ENCODE results near the gene CALU. TPM values are rescaled to one million over a fixed set of nuclear protein-coding genes. Genes with fewer than 3 reads are reported as not detected.

Gene CALU
- total RNA-seq, 4 donors from 2014 or later, result 23.6 to 1,780 (median 44.0) TPM

- DNase-seq, result no peak
- in situ Hi-C loops (cut with MboI; ENCODE audit: low pct_ligation_motif_present in 1 of 4, low pct_unique_long_range_greater_than_20kb in 1 of 4, low sequenced_read_pairs in 3 of 4) (no loop called here), intact Hi-C loops (cut with DNase I; ENCODE audit: low total_unique reads) (no loop called here)
- Histone ChIP-seq H3K27me3 (peaks cover 17% of the 10 kb centered on the region), H3K27ac (no peak overlapping the region), H3K36me3 (no peaks in the 10 kb centered on the region), H3K9me3 (no peaks in the 10 kb centered on the region), H3K4me3 (no peak overlapping the region), H3K4me1 (no peaks in the 10 kb centered on the region)
- no peak for TF ChIP-seq EP300 (IDR thresholded peaks at IDR 0.05; ENCODE audit: low read depth)
- no peak for TF ChIP-seq POLR2A (IDR thresholded peaks at IDR 0.05)
- no peak for TF ChIP-seq POLR2AphosphoS5 (IDR thresholded peaks at IDR 0.05)
- TF ChIP-seq CTCF (IDR thresholded peaks at IDR 0.05), result no peak
- 76% methylated on average over 8 of the region's 8 CpGs; no CpG with 5 or more reads in 1 of the 2 donors for WGBS, 2 donors (ENCODE audit: low coverage in 1 of 2)
Observed at GRCh38 chr7:128714701-128715495, 24.3 kb upstream of the CALU start.

- WGBS, 2 donors (ENCODE audit: low coverage in 1 of 2), result 65 to 67% methylated on average over 3 to 6 of the region's 6 CpGs
- Histone ChIP-seq H3K27me3 (peaks cover 23% of the 10 kb centered on the region), H3K36me3 (no peaks in the 10 kb centered on the region), H3K27ac (no peak overlapping the region), H3K9me3 (no peaks in the 10 kb centered on the region), H3K4me3 (no peak overlapping the region), H3K4me1 (no peaks in the 10 kb centered on the region)
- no peak for TF ChIP-seq CTCF (IDR thresholded peaks at IDR 0.05)
- TF ChIP-seq POLR2A (IDR thresholded peaks at IDR 0.05), result no peak
- no peak for TF ChIP-seq POLR2AphosphoS5 (IDR thresholded peaks at IDR 0.05)
- TF ChIP-seq EP300 (IDR thresholded peaks at IDR 0.05; ENCODE audit: low read depth), result no peak
- intact Hi-C loops (cut with DNase I; ENCODE audit: low total_unique reads), result no loop called here
- in situ Hi-C loops (cut with MboI; ENCODE audit: low pct_ligation_motif_present in 1 of 4, low pct_unique_long_range_greater_than_20kb in 1 of 4, low sequenced_read_pairs in 3 of 4), result no loop called here
- DNase-seq, result no peak
Observed at GRCh38 chr7:128718967-128719642, 20.1 kb upstream of the CALU start.

- Histone ChIP-seq H3K9me3 (no peaks in the 10 kb centered on the region), H3K4me3 (no peak overlapping the region), H3K36me3 (no peaks in the 10 kb centered on the region), H3K4me1 (no peaks in the 10 kb centered on the region), H3K27ac (no peak overlapping the region), H3K27me3 (peaks cover 26% of the 10 kb centered on the region)
- intact Hi-C loops (cut with DNase I; ENCODE audit: low total_unique reads) (no loop called here), in situ Hi-C loops (cut with MboI; ENCODE audit: low pct_ligation_motif_present in 1 of 4, low pct_unique_long_range_greater_than_20kb in 1 of 4, low sequenced_read_pairs in 3 of 4) (no loop called here)
- no peak for DNase-seq
- TF ChIP-seq EP300 (IDR thresholded peaks at IDR 0.05; ENCODE audit: low read depth), result no peak
Observed at GRCh38 chr7:128721376-128721775, 17.8 kb upstream of the CALU start.

- Histone ChIP-seq H3K4me3 (no peak overlapping the region), H3K4me1 (no peaks in the 10 kb centered on the region), H3K27me3 (peaks cover 37% of the 10 kb centered on the region), H3K9me3 (no peaks in the 10 kb centered on the region), H3K36me3 (no peaks in the 10 kb centered on the region), H3K27ac (no peak overlapping the region)
- 67 to 94% methylated on average over 1 to 5 of the region's 5 CpGs for WGBS, 2 donors (ENCODE audit: low coverage in 1 of 2)
- TF ChIP-seq CTCF (IDR thresholded peaks at IDR 0.05) (no peak), POLR2A (IDR thresholded peaks at IDR 0.05) (no peak), POLR2AphosphoS5 (IDR thresholded peaks at IDR 0.05) (no peak), EP300 (IDR thresholded peaks at IDR 0.05; ENCODE audit: low read depth) (no peak)
- no peak for DNase-seq
- intact Hi-C loops (cut with DNase I; ENCODE audit: low total_unique reads) (no loop called here), in situ Hi-C loops (cut with MboI; ENCODE audit: low pct_ligation_motif_present in 1 of 4, low pct_unique_long_range_greater_than_20kb in 1 of 4, low sequenced_read_pairs in 3 of 4) (no loop called here)
Observed at GRCh38 chr7:128724743-128725142, 14.4 kb upstream of the CALU start.
